ENCODE data around the gene PPIF. TPM values are rescaled to one million over a fixed set of nuclear protein-coding genes. Genes with fewer than 3 reads are reported as not detected.
A peak's percentile ranks its signal among the peaks of the same experiment; 100 is the strongest.

Gene PPIF
- 33.7 TPM for polyA plus RNA-seq (2013)

- H3K36me3 ChIP-seq (ENCODE audit: control insufficient read depth in 4 of 4, insufficient read depth in 4 of 4, low read length in 3 of 4): peaks cover 9 to 43% (median 32%) of the 10 kb centered on the region in 4 experiments
- 1% methylated on average over 57 of the region's 77 CpGs for WGBS (ENCODE audit: insufficient coverage)
- POLR2A ChIA-PET: interaction anchor here (0.7 to 0.9 kb wide), 2 partner anchors 25 to 30 kb away, joined by 3 to 7 read pairs; no protein-coding TSS in a partner anchor
- peak within 1 kb of the TSS; percentile 25 to 87 (median 69) for H3K4me3 ChIP-seq (ENCODE audit: control insufficient read depth in 1 of 7, extremely low read depth in 1 of 7, insufficient read depth in 4 of 7, low read depth in 2 of 7, low read length in 6 of 7)
- peaks cover 5 to 67% (median 23%) of the 10 kb centered on the region in 4 experiments for H3K4me1 ChIP-seq (ENCODE audit: control extremely low read depth in 1 of 4, control insufficient read depth in 4 of 4, insufficient read depth in 4 of 4, low read length in 3 of 4)
- CTCF ChIA-PET: interaction anchor here (0.9 to 5.5 kb wide), 12 partner anchors 9 to 46 kb away, joined by 3 to 46 read pairs (median 5); no protein-coding TSS in a partner anchor
- H3K27me3 ChIP-seq (replicated peaks in 2 of 5; ENCODE audit: control insufficient read depth in 4 of 5, insufficient read depth in 5 of 5, low read length in 4 of 5): no peaks in the 10 kb centered on the region
- H3K27ac ChIP-seq (ENCODE audit: insufficient read depth in 1 of 2, low read depth in 1 of 2, low read length in 2 of 2, poor library complexity in 1 of 2, severe bottlenecking in 2 of 2): peak within 1 kb of the TSS; percentile 40 to 73
- H3K9me3 ChIP-seq (ENCODE audit: control extremely low read depth in 1 of 5, control insufficient read depth in 4 of 5, insufficient read depth in 2 of 5, low read depth in 1 of 5, low read length in 4 of 5): no peaks in the 10 kb centered on the region
- peak; percentile 92 to 93 (median 93) for DNase-seq
These were observed at the start of gene PPIF for GRCh38 chr10:79347226-79347893. Gene PPIF, plus strand, starts transcription at chr10:79347469. Its CDS starts 80 bp downstream, at chr10:79347549.

- H3K4me1 ChIP-seq (ENCODE audit: control extremely low read depth in 1 of 4, control insufficient read depth in 4 of 4, insufficient read depth in 4 of 4, low read length in 3 of 4): peaks cover 5 to 30% (median 24%) of the 10 kb centered on the region in 4 experiments
- H3K4me3 ChIP-seq (ENCODE audit: control insufficient read depth in 1 of 7, extremely low read depth in 1 of 7, insufficient read depth in 4 of 7, low read depth in 2 of 7, low read length in 6 of 7): no peak overlapping the region
- peak overlapping the region in 1 of 2 experiments; percentile 18 for H3K27ac ChIP-seq (ENCODE audit: insufficient read depth in 1 of 2, low read depth in 1 of 2, low read length in 2 of 2, poor library complexity in 1 of 2, severe bottlenecking in 2 of 2)
- peaks cover 24 to 96% (median 77%) of the 10 kb centered on the region in 4 experiments for H3K36me3 ChIP-seq (ENCODE audit: control insufficient read depth in 4 of 4, insufficient read depth in 4 of 4, low read length in 3 of 4)
- ChIA-PET CTCF (interaction anchor here (0.7 to 1.4 kb wide), 2 partner anchors 11 to 23 kb away, joined by 3 to 5 read pairs; no protein-coding TSS in a partner anchor), POLR2A (no interaction called here)
- WGBS (ENCODE audit: insufficient coverage): 94% methylated on average over 21 of the region's 27 CpGs
- H3K9me3 ChIP-seq (ENCODE audit: control extremely low read depth in 1 of 5, control insufficient read depth in 4 of 5, insufficient read depth in 2 of 5, low read depth in 1 of 5, low read length in 4 of 5): no peaks in the 10 kb centered on the region
- peak in 2 of 3 donors; percentile 36 to 52 for DNase-seq
- H3K27me3 ChIP-seq (replicated peaks in 2 of 5; ENCODE audit: control insufficient read depth in 4 of 5, insufficient read depth in 5 of 5, low read length in 4 of 5): no peaks in the 10 kb centered on the region
These were observed 48.6 kb upstream of the PPIF start for GRCh38 chr10:79298403-79299244.

- DNase-seq: no peak
- H3K4me3 ChIP-seq (ENCODE audit: control insufficient read depth in 1 of 7, extremely low read depth in 1 of 7, insufficient read depth in 4 of 7, low read depth in 2 of 7, low read length in 6 of 7): no peak overlapping the region
These were observed 47.6 kb upstream of the PPIF start for GRCh38 chr10:79299397-79300241.

DNA sequence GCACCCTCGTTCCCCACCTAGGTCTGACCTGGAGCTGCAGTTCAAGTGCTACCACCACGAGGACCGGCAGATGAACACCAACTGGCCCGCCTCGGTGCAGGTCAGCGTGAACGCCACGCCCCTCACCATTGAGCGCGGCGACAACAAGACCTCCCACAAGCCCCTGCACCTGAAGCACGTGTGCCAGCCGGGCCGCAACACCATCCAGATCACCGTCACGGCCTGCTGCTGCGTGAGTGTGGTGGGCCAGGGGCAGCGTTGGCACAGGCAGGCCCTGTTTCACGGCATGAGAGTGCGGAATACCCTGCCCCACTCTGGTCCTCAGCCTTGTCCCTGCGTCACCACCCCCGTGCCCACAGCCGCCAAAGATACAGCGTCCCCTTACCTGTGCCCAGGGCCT, 46.6 kb upstream of the PPIF start:
- Histone ChIP-seq H3K4me1 (ENCODE audit: control extremely low read depth in 1 of 4, control insufficient read depth in 4 of 4, insufficient read depth in 4 of 4, low read length in 3 of 4) (peaks cover 0 to 9% (median 4%) of the 10 kb centered on the region in 4 experiments), H3K9me3 (ENCODE audit: control extremely low read depth in 1 of 5, control insufficient read depth in 4 of 5, insufficient read depth in 2 of 5, low read depth in 1 of 5, low read length in 4 of 5) (no peaks in the 10 kb centered on the region), H3K27me3 (replicated peaks in 2 of 5; ENCODE audit: control insufficient read depth in 4 of 5, insufficient read depth in 5 of 5, low read length in 4 of 5) (no peaks in the 10 kb centered on the region), H3K4me3 (ENCODE audit: control insufficient read depth in 1 of 7, extremely low read depth in 1 of 7, insufficient read depth in 4 of 7, low read depth in 2 of 7, low read length in 6 of 7) (no peak overlapping the region), H3K27ac (ENCODE audit: insufficient read depth in 1 of 2, low read depth in 1 of 2, low read length in 2 of 2, poor library complexity in 1 of 2, severe bottlenecking in 2 of 2) (no peak overlapping the region), H3K36me3 (ENCODE audit: control insufficient read depth in 4 of 4, insufficient read depth in 4 of 4, low read length in 3 of 4) (peaks cover 23 to 98% (median 89%) of the 10 kb centered on the region in 4 experiments)
- no peak for DNase-seq
- WGBS (ENCODE audit: insufficient coverage): 91% methylated on average over 22 of the region's 24 CpGs
- ChIA-PET POLR2A (no interaction called here), CTCF (interaction anchor here (1.6 kb wide), 1 partner anchor 44 kb away, joined by 3 read pairs; no protein-coding TSS in a partner anchor)

More at GRCh38 chr10:79299397-79300241, 47.6 kb upstream of the PPIF start:
- ChIA-PET POLR2A (no interaction called here), CTCF (interaction anchor here (0.7 to 1.4 kb wide), 3 partner anchors 9 to 22 kb away, joined by 3 to 5 read pairs (median 5); no protein-coding TSS in a partner anchor)
- no peaks in the 10 kb centered on the region for H3K9me3 ChIP-seq (ENCODE audit: control extremely low read depth in 1 of 5, control insufficient read depth in 4 of 5, insufficient read depth in 2 of 5, low read depth in 1 of 5, low read length in 4 of 5)
- no peaks in the 10 kb centered on the region for H3K27me3 ChIP-seq (replicated peaks in 2 of 5; ENCODE audit: control insufficient read depth in 4 of 5, insufficient read depth in 5 of 5, low read length in 4 of 5)
- peaks cover 3 to 20% (median 14%) of the 10 kb centered on the region in 4 experiments for H3K4me1 ChIP-seq (ENCODE audit: control extremely low read depth in 1 of 4, control insufficient read depth in 4 of 4, insufficient read depth in 4 of 4, low read length in 3 of 4)
- 96% methylated on average over 13 of the region's 13 CpGs for WGBS (ENCODE audit: insufficient coverage)
- peaks cover 26 to 97% (median 82%) of the 10 kb centered on the region in 4 experiments for H3K36me3 ChIP-seq (ENCODE audit: control insufficient read depth in 4 of 4, insufficient read depth in 4 of 4, low read length in 3 of 4)
- no peak overlapping the region for H3K27ac ChIP-seq (ENCODE audit: insufficient read depth in 1 of 2, low read depth in 1 of 2, low read length in 2 of 2, poor library complexity in 1 of 2, severe bottlenecking in 2 of 2)

GRCh38 chr10:79301754-79302530, 45.3 kb upstream of the PPIF start:
- WGBS (ENCODE audit: insufficient coverage): 96% methylated on average over 17 of the region's 19 CpGs

More at GRCh38 chr10:79301754-79302530, 45.3 kb upstream of the PPIF start:
- Histone ChIP-seq H3K4me3 (ENCODE audit: control insufficient read depth in 1 of 7, extremely low read depth in 1 of 7, insufficient read depth in 4 of 7, low read depth in 2 of 7, low read length in 6 of 7) (no peak overlapping the region), H3K27me3 (replicated peaks in 2 of 5; ENCODE audit: control insufficient read depth in 4 of 5, insufficient read depth in 5 of 5, low read length in 4 of 5) (no peaks in the 10 kb centered on the region), H3K27ac (ENCODE audit: insufficient read depth in 1 of 2, low read depth in 1 of 2, low read length in 2 of 2, poor library complexity in 1 of 2, severe bottlenecking in 2 of 2) (no peak overlapping the region), H3K4me1 (ENCODE audit: control extremely low read depth in 1 of 4, control insufficient read depth in 4 of 4, insufficient read depth in 4 of 4, low read length in 3 of 4) (no peaks in the 10 kb centered on the region), H3K9me3 (ENCODE audit: control extremely low read depth in 1 of 5, control insufficient read depth in 4 of 5, insufficient read depth in 2 of 5, low read depth in 1 of 5, low read length in 4 of 5) (no peaks in the 10 kb centered on the region), H3K36me3 (ENCODE audit: control insufficient read depth in 4 of 4, insufficient read depth in 4 of 4, low read length in 3 of 4) (peaks cover 21 to 98% (median 92%) of the 10 kb centered on the region in 4 experiments)
- DNase-seq: no peak
- POLR2A ChIA-PET: no interaction called here
- CTCF ChIA-PET: interaction anchor here (0.6 to 1.6 kb wide), 3 partner anchors 11 to 43 kb away, joined by 3 to 5 read pairs (median 3); no protein-coding TSS in a partner anchor
